ENCODE results near the gene CFAP20. TPM values are rescaled to one million over a fixed set of nuclear protein-coding genes. Genes with fewer than 3 reads are reported as not detected.
A peak's percentile ranks its signal among the peaks of the same experiment; 100 is the strongest.

CFAP20 gene
- total RNA-seq, 1 experiment from 2014 or later: 60.4 TPM

- no peak overlapping the region for H2BK15ac ChIP-seq (ENCODE audit: low read depth, low read length)
- no peak overlapping the region for H2BK120ac ChIP-seq (ENCODE audit: low read depth, low read length, poor library complexity, severe bottlenecking)
- no peaks in the 10 kb centered on the region for H3K27me3 Mint-ChIP-seq (ENCODE audit: low read depth)
- no peaks in the 10 kb centered on the region for H3K23me2 ChIP-seq (ENCODE audit: insufficient read length, low read depth, low read length, poor library complexity, severe bottlenecking)
- H3K27ac Mint-ChIP-seq: peak overlapping the region in 2 of 3 experiments; percentile 56 to 66; a peak in 1 of 7 replicates
- peaks cover 0 to 5% of the 10 kb centered on the region in 2 experiments; a peak in 1 of 5 replicates for H3K9me3 Mint-ChIP-seq
- H3K27me3 ChIP-seq (ENCODE audit: insufficient read depth, low read length): no peaks in the 10 kb centered on the region
- H3T11ph ChIP-seq (ENCODE audit: low read length): no peak overlapping the region
- no peak overlapping the region for H3K27ac ChIP-seq (ENCODE audit: insufficient read length, low read depth, low read length)
- peaks cover 10% of the 10 kb centered on the region for H3K4me1 ChIP-seq (ENCODE audit: insufficient read depth, low read length)
- TF ChIP-seq CTCF (conservative IDR thresholded peaks at IDR 0.05): no peak
- no peaks in the 10 kb centered on the region for H3K79me1 ChIP-seq (ENCODE audit: insufficient read depth, low read depth, low read length, poor library complexity, severe bottlenecking)
- H2BK5ac ChIP-seq (ENCODE audit: insufficient read length, low read length): no peak overlapping the region
- H2BK20ac ChIP-seq (ENCODE audit: low read depth, low read length, poor library complexity, severe bottlenecking): no peak overlapping the region
- no peak overlapping the region for H4K91ac ChIP-seq (ENCODE audit: insufficient read length, low read depth, low read length)
- H2AK5ac ChIP-seq (ENCODE audit: insufficient read length, low read length): no peak overlapping the region
- no peak overlapping the region for H3K4me3 Mint-ChIP-seq
- no peak overlapping the region for H2AFZ ChIP-seq (ENCODE audit: low read length)
- H4K8ac ChIP-seq (replicated peaks; ENCODE audit: insufficient read length, low read depth, low read length): no peak overlapping the region
- H3K36me3 Mint-ChIP-seq (ENCODE audit: insufficient read depth in 1 of 3, low read depth in 3 of 3): peaks cover 13 to 20% (median 18%) of the 10 kb centered on the region in 3 experiments
- no peaks in the 10 kb centered on the region for H3K9me3 ChIP-seq (ENCODE audit: control insufficient read depth, low read depth, low read length)
- DNase-seq: no peak
- no peak overlapping the region for H4K5ac ChIP-seq (ENCODE audit: insufficient read length, low read depth, low read length)
- no peak overlapping the region for H2BK12ac ChIP-seq (ENCODE audit: insufficient read length, low read depth, low read length)
- no peak overlapping the region for H3K18ac ChIP-seq (ENCODE audit: insufficient read length, low read depth, low read length)
- no peak overlapping the region for H3K23ac ChIP-seq (ENCODE audit: insufficient read length, low read depth, low read length)
- no peak overlapping the region for H3K4me2 ChIP-seq (ENCODE audit: insufficient read depth, insufficient read length, low read length)
- H3K14ac ChIP-seq (ENCODE audit: insufficient read depth, low read length): no peak overlapping the region
- H3K4ac ChIP-seq (ENCODE audit: low read depth, low read length): no peak overlapping the region
- peaks cover 46 to 50% of the 10 kb centered on the region in 2 experiments for H3K4me1 Mint-ChIP-seq
- no peak overlapping the region for H3K9ac ChIP-seq (ENCODE audit: extremely low read depth, insufficient read length, low read length)
- H3K56ac ChIP-seq (ENCODE audit: insufficient read length, low read depth, low read length): no peak overlapping the region
- no CpG with 5 or more reads among the region's 8 CpGs for WGBS (ENCODE audit: extremely low coverage, insufficient read length, low lambda C conversion rate)
- H3K79me2 ChIP-seq (ENCODE audit: insufficient read depth, low read length): no peaks in the 10 kb centered on the region
- H4K20me1 ChIP-seq (ENCODE audit: control insufficient read depth, insufficient read depth, insufficient read length): no peaks in the 10 kb centered on the region
Observed at GRCh38 chr16:58109330-58109729, 19.9 kb downstream of the CFAP20 start.

All from H9 (cell line).